ENCODE data around the gene KLHDC9. TPM values are rescaled to one million over a fixed set of nuclear protein-coding genes. Genes with fewer than 3 reads are reported as not detected.
A peak's percentile ranks its signal among the peaks of the same experiment; 100 is the strongest.

The KLHDC9 gene
- polyA plus RNA-seq, 2 of the 4 experiments (the other 2 are of a cell fraction): 1.2 to 3.6 TPM

DNA sequence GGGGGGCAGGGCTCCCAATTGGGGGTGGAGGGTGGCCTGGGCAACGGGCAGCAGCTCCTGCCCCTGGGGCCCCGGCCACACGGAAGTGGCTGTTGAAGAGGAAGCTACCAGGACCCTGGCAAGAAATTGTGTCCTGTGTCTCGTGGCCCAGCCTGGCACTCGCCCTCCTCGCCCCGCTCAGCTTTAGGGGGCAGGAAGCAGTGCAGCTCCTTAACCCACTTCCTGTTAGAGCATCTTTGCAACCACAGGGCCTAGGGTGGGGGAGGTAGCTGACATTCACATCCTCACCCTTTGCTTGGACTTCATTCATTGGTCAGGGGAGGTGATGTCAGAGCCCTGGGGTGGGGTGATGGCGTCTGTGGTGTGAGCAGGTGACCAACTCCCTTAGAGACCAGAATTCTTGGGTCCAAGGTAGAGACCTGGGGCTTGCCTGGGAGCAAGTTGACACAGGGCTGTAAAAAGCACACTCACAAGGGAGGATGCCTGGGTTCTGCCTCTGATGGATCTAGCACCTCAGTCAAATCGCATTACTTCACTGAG, 28.4 kb upstream of the KLHDC9 start, which contains the start of gene ARHGAP30 (continued):
- TF ChIP-seq, protein P1, sequence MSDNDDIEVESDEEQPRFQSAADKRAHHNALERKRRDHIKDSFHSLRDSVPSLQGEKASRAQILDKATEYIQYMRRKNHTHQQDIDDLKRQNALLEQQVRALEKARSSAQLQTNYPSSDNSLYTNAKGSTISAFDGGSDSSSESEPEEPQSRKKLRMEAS (IDR thresholded peaks at IDR 0.05): no peak
- TF ChIP-seq GATA3 (IDR thresholded peaks at IDR 0.05; ENCODE audit: borderline replicate concordance) (no peak), EP300 (IDR thresholded peaks at IDR 0.05) (no peak), KDM1A (IDR thresholded peaks at IDR 0.05; ENCODE audit: low read depth) (no peak)

DNA sequence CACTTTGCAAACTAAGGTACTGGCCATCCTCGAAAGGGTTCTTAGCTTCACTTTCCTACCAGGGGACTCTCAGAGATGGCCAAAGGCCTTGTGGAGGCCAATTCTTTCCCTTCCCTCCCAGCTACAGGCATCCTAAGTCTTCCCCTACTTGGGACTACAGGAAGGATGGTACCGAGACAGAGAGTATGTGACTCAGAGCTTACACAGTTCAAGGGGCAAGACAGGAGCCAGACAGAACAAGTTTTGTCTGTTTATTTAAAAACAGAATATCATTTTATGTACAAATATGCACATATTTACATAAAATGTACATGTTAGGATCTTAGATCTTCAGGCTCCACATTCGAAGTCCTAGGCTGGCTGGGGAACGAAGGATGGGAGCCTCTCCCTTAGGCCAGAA, 27.4 kb upstream of the KLHDC9 start:
- ChIA-PET CTCF (interaction anchor here (0.6 to 13.9 kb wide), 24 partner anchors 9 to 121 kb away, joined by 3 to 319 read pairs (median 7); partner anchors contain the start of genes B4GALT3, ITLN2, KLHDC9 and NECTIN4), POLR2A (interaction anchor here (0.6 kb wide), 1 partner anchor 71 kb away, joined by 4 read pairs; no protein-coding TSS in a partner anchor)
- DNase-seq (ENCODE audit: low read depth in 1 of 2, low spot score in 1 of 2): no peak
- Histone ChIP-seq H3K4me1 (peaks cover 27% of the 10 kb centered on the region), H3K4me3 (no peak overlapping the region), H3K4me2 (no peak overlapping the region), H3K9me3 (no peaks in the 10 kb centered on the region), H3K27ac (no peak overlapping the region)
- TF ChIP-seq CEBPB (IDR thresholded peaks at IDR 0.05) (no peak), MYC (IDR thresholded peaks at IDR 0.05; ENCODE audit: borderline replicate concordance, low read length) (no peak), ESRRA (IDR thresholded peaks at IDR 0.05; ENCODE audit: borderline replicate concordance, low read length) (no peak), RAD21 (conservative IDR thresholded peaks at IDR 0.05 in 1 of 2, IDR thresholded peaks at IDR 0.05 in 1 of 2) (no peak), EHMT2 (IDR thresholded peaks at IDR 0.05; ENCODE audit: low read depth) (no peak), MAFK (IDR thresholded peaks at IDR 0.05; ENCODE audit: partially characterized antibody) (no peak), POLR2AphosphoS2 (conservative IDR thresholded peaks at IDR 0.05; ENCODE audit: low read length) (no peak)
- no peak for FAIRE-seq
- no peak for ATAC-seq
- WGBS (ENCODE audit: missing lambda C conversion rate): 67% methylated on average over 4 of the region's 4 CpGs

DNA sequence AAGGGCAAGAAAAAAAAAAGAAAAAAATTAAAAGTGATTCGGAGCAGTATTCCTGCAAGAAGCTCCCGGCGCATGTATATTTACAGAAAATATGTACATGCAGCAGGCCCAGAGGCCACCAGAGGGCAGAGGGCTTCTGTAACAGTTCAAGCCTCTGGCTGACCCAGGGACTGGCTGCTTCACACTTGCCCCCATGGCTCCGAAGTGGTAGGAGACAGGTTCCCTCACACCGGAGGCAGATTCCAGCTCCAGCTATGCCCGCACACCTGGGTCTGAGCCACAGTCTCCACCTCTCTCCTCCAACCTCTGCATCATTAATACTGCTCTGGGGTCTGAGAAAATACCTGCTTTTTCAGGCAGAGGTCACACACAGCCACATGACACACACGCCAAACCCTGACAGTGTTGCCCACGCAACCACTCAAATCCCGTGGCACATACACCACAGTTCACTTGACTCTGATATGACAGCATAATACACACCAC, 26.2 kb upstream of the KLHDC9 start:
- peaks cover 27% of the 10 kb centered on the region for H3K4me1 ChIP-seq
- DNase-seq (ENCODE audit: low read depth in 1 of 2, low spot score in 1 of 2) (peak; percentile 70 to 72), ATAC-seq (peak; percentile 77 to 83), FAIRE-seq (no peak)
- CTCF ChIA-PET: interaction anchor here (0.6 to 13.9 kb wide), 36 partner anchors 8 to 345 kb away, joined by 3 to 319 read pairs (median 5); partner anchors contain the start of genes B4GALT3, DEDD, F11R and ITLN2
- H3K4me3 ChIP-seq: no peak overlapping the region
- 62% methylated on average over 9 of the region's 9 CpGs for WGBS (ENCODE audit: missing lambda C conversion rate)
- H3K9me3 ChIP-seq: no peaks in the 10 kb centered on the region
- no peak overlapping the region for H3K4me2 ChIP-seq
- peak overlapping the region in 1 of 2 experiments; percentile 51; a peak in 2 of 6 replicates for H3K27ac ChIP-seq
- TF ChIP-seq HOXB13 (CRISPR knock-in tag; IDR thresholded peaks at IDR 0.05; ENCODE audit: low read depth) (no peak), EP300 (IDR thresholded peaks at IDR 0.05) (no peak), CHD4 (IDR thresholded peaks at IDR 0.05; ENCODE audit: borderline replicate concordance) (no peak), CBX8 (IDR thresholded peaks at IDR 0.05) (no peak), ZSCAN20 (CRISPR knock-in tag; IDR thresholded peaks at IDR 0.05) (no peak), SREBF2 (IDR thresholded peaks at IDR 0.05) (no peak), MAFK (IDR thresholded peaks at IDR 0.05; ENCODE audit: partially characterized antibody) (no peak), TFCP2L1 (CRISPR knock-in tag; IDR thresholded peaks at IDR 0.05) (no peak), HEYL (CRISPR knock-in tag; IDR thresholded peaks at IDR 0.05) (no peak), PHF8 (IDR thresholded peaks at IDR 0.05; ENCODE audit: borderline replicate concordance, low read depth) (no peak), JUNB (IDR thresholded peaks at IDR 0.05) (no peak), RAD21 (conservative IDR thresholded peaks at IDR 0.05 in 1 of 2, IDR thresholded peaks at IDR 0.05 in 1 of 2) (peak; percentile 73 to 81), CBX2 (IDR thresholded peaks at IDR 0.05; ENCODE audit: borderline replicate concordance, low read depth) (no peak), FOSL2 (IDR thresholded peaks at IDR 0.05) (no peak), FOSL2 (CRISPR knock-in tag; IDR thresholded peaks at IDR 0.05) (no peak), SMC3 (IDR thresholded peaks at IDR 0.05) (peak; percentile 91)
- TF ChIP-seq, protein P2, sequence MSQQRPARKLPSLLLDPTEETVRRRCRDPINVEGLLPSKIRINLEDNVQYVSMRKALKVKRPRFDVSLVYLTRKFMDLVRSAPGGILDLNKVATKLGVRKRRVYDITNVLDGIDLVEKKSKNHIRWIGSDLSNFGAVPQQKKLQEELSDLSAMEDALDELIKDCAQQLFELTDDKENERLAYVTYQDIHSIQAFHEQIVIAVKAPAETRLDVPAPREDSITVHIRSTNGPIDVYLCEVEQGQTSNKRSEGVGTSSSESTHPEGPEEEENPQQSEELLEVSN (IDR thresholded peaks at IDR 0.05; ENCODE audit: borderline replicate concordance, low read depth): no peak
- TF ChIP-seq, protein P3, sequence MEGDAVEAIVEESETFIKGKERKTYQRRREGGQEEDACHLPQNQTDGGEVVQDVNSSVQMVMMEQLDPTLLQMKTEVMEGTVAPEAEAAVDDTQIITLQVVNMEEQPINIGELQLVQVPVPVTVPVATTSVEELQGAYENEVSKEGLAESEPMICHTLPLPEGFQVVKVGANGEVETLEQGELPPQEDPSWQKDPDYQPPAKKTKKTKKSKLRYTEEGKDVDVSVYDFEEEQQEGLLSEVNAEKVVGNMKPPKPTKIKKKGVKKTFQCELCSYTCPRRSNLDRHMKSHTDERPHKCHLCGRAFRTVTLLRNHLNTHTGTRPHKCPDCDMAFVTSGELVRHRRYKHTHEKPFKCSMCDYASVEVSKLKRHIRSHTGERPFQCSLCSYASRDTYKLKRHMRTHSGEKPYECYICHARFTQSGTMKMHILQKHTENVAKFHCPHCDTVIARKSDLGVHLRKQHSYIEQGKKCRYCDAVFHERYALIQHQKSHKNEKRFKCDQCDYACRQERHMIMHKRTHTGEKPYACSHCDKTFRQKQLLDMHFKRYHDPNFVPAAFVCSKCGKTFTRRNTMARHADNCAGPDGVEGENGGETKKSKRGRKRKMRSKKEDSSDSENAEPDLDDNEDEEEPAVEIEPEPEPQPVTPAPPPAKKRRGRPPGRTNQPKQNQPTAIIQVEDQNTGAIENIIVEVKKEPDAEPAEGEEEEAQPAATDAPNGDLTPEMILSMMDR (IDR thresholded peaks at IDR 0.05): peak; percentile 75
- POLR2A ChIA-PET: interaction anchor here (0.6 to 0.7 kb wide), 2 partner anchors 16 to 20 kb away, joined by 3 read pairs; no protein-coding TSS in a partner anchor

Data from A549 (cell line).